Right lobe of liver (tissue), 4 donors: ENCODE data around the gene CMBL.

Source experiments
- POLR2A ChIP-seq: fragments of 450-650 bp; IDR thresholded peaks from one replicate; pipeline ENCODE4 v1.6.1; 2017; ENCODE audit warnings: antibody characterized with exemption, mild to moderate bottlenecking
- TF ChIP-seq, protein P1 (sequence below), 4 donors: fragments of 200-600 bp in 3 of 4; fragments of 450-650 bp in 1 of 4; IDR thresholded peaks; one replicate each; pipeline versions ENCODE4 v1.5.1 to v1.8.0; 2016 to 2022; ENCODE audit warnings: antibody characterized with exemption in 4 of 4, mild to moderate bottlenecking in 2 of 4
- donor health status: DM: no; HTN: no; CAD: no.
- donor health status: DM: no; HTN: no; CAD: no.
- donor health status: DM: no; HTN: yes; CAD: no.

DNA sequence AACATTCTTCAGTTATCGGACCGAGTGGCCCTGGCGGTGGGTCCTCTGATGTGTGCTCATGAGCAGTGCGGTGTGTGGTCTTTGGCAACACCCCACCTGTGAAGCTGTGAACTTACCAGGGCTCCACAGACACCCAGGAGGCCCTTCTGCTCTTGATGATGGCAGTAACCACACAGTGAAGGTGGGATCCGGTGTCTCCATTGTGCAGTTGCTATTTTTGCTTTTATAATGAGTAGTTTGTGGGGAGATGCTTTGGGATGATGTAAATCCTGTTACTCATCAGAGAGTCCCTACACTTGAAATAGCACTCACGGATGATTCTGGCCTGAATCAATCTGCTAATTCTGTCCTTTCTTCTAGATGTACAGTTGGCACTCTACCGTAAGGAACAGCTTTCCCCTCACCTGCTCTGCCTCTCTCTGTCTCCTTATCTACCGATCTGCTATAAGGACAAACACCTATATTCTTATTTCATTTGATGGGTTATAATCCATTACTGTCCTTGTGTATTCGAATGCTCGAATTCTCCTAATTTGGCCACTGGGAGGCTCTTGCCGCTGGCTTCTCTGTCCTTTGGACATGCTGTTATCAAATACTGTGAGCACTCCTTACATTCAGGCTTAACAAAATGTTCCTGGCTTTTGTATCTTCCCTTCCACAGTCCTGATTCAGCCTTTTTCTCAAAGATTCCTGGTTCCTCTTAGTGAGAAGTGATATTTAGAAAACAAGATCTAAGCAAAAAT lies 78.2 kb downstream of the CMBL start:
- no peak for TF ChIP-seq POLR2A
- TF ChIP-seq, protein P1, sequence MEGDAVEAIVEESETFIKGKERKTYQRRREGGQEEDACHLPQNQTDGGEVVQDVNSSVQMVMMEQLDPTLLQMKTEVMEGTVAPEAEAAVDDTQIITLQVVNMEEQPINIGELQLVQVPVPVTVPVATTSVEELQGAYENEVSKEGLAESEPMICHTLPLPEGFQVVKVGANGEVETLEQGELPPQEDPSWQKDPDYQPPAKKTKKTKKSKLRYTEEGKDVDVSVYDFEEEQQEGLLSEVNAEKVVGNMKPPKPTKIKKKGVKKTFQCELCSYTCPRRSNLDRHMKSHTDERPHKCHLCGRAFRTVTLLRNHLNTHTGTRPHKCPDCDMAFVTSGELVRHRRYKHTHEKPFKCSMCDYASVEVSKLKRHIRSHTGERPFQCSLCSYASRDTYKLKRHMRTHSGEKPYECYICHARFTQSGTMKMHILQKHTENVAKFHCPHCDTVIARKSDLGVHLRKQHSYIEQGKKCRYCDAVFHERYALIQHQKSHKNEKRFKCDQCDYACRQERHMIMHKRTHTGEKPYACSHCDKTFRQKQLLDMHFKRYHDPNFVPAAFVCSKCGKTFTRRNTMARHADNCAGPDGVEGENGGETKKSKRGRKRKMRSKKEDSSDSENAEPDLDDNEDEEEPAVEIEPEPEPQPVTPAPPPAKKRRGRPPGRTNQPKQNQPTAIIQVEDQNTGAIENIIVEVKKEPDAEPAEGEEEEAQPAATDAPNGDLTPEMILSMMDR (IDR thresholded peaks at IDR 0.05) = peak; percentile 5 to 23 (median 16)
